GM19238 (cell line): ENCODE data around the gene EXO5.
"Not testable (repeated sequence)": the region's sequence is repeated elsewhere in the genome, so short reads cannot be mapped to it uniquely, and the experiment has no call there.

ENCODE experiments used
- DNase-seq: peaks from one replicate; pipeline ENCODE4 v3.0.0; 2011; ENCODE audit warnings: low spot score; ENCODE audit not compliant: insufficient read length

Gene EXO5

GRCh38 chr1:40553017-40553416 is 44.5 kb downstream of the EXO5 start:
- no peak for DNase-seq

GRCh38 chr1:40554807-40555206 is 46.2 kb downstream of the EXO5 start:
- not testable (repeated sequence) for DNase-seq

GRCh38 chr1:40556121-40556520 is 47.6 kb downstream of the EXO5 start:
- DNase-seq, result no peak

GRCh38 chr1:40558241-40558640 is 49.7 kb downstream of the EXO5 start:
- DNase-seq, result not testable (repeated sequence)

- DNase-seq, result no peak
Measured at GRCh38 chr1:40562185-40562584, 53.6 kb downstream of the EXO5 start.

DNA sequence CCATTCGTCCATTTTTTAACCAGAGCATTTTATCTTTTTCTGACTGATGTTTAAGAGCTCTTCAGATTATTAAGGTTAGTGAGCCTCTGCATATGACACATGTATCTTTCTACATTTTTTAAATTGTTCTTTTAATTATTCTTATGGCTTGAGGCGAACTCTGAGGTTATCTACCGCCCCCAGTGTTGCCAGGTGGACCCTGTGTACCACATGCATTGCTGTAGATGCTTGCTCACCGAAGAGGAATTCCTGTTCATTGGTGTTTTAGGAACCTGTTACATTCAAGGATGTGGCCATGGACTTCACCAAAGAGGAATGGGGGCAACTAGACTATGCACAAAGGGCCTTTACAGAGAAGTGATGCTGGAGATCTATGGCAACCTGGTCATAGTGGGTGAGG is 54.7 kb downstream of the EXO5 start:
- no peak for DNase-seq

- DNase-seq, result no peak
Measured at GRCh38 chr1:40564506-40564905, 55.9 kb downstream of the EXO5 start.

- DNase-seq, result no peak
Measured at GRCh38 chr1:40564913-40565312, 56.3 kb downstream of the EXO5 start.
